Activated CD4-positive, alpha-beta T cell treated with anti-CD3 and anti-CD28 coated beads, Interleukin-2, amount 50 U/mL, for 1 hour (primary cell): ENCODE results near the gene PBXIP1.
A peak's percentile ranks its signal among the peaks of the same experiment; 100 is the strongest.

Source experiments
- DNase-seq: peaks from one replicate; pipeline ENCODE4 v3.0.0-alpha.2; 2020

The PBXIP1 gene

GRCh38 chr1:154953611-154954038, 2.3 kb downstream of the PBXIP1 start:
- no peak for DNase-seq

- no peak for DNase-seq
These were observed 3.2 kb downstream of the PBXIP1 start for GRCh38 chr1:154952664-154953063.

GRCh38 chr1:154951901-154952657, 3.8 kb downstream of the PBXIP1 start:
- DNase-seq = peak; percentile 65

- no peak for DNase-seq
These were observed 7.8 kb downstream of the PBXIP1 start for GRCh38 chr1:154948079-154948478.

GRCh38 chr1:154945962-154946850, 9.7 kb downstream of the PBXIP1 start:
- no peak for DNase-seq

- no peak for DNase-seq
These were observed 10.5 kb downstream of the PBXIP1 start for GRCh38 chr1:154945160-154945961.

- no peak for DNase-seq
These were observed 11.3 kb downstream of the PBXIP1 start for GRCh38 chr1:154944401-154945159.

GRCh38 chr1:154943649-154944400, 12.1 kb downstream of the PBXIP1 start:
- peak; percentile 50 for DNase-seq

GRCh38 chr1:154941333-154942013, 14.4 kb downstream of the PBXIP1 start:
- no peak for DNase-seq

GRCh38 chr1:154940651-154941194, 15.2 kb downstream of the PBXIP1 start:
- DNase-seq = no peak

GRCh38 chr1:154940213-154940560, 15.7 kb downstream of the PBXIP1 start:
- DNase-seq = no peak

GRCh38 chr1:154938604-154939399, 17.1 kb downstream of the PBXIP1 start:
- DNase-seq = no peak

- no peak for DNase-seq
These were observed 17.9 kb downstream of the PBXIP1 start for GRCh38 chr1:154937988-154938386.

GRCh38 chr1:154937085-154937987, 18.6 kb downstream of the PBXIP1 start:
- DNase-seq = peak; percentile 90

- DNase-seq = peak; percentile 94
These were observed 19.3 kb downstream of the PBXIP1 start, which contains the start of gene PMVK for GRCh38 chr1:154936555-154937084. Gene PMVK (minus strand): TSS chr1:154936719. CDS start chr1:154936685, 34 bp downstream.

GRCh38 chr1:154935749-154936554, 19.9 kb downstream of the PBXIP1 start:
- DNase-seq = no peak

GRCh38 chr1:154934358-154934948, 21.4 kb downstream of the PBXIP1 start:
- no peak for DNase-seq
